A549 (cell line): ENCODE data around the gene SYT1.

ENCODE experiments used
- CHD2 ChIP-seq: fragments of 150-350 bp; IDR thresholded peaks from 2 replicates; pipeline ENCODE4 v1.6.1; 2014; ENCODE audit warnings: low read length; ENCODE audit not compliant: partially characterized antibody
- EHMT2 ChIP-seq: fragments of 200-600 bp; sonication (generic); IDR thresholded peaks from 2 replicates; pipeline ENCODE4 v1.6.1; 2016; ENCODE audit warnings: antibody characterized with exemption, low read depth, mild to moderate bottlenecking, moderate library complexity
- MYC ChIP-seq: IDR thresholded peaks from 2 replicates; pipeline ENCODE4 v1.6.1; 2012; ENCODE audit warnings: mild to moderate bottlenecking, inconsistent platforms, low read length, improper control_type of control experiment, borderline replicate concordance
- PHF8 ChIP-seq: fragments of 200-600 bp; sonication (generic); IDR thresholded peaks from 2 replicates; pipeline ENCODE4 v1.6.1; 2016; ENCODE audit warnings: low read depth, mild to moderate bottlenecking, antibody characterized with exemption, moderate library complexity, borderline replicate concordance
- POLR2A ChIP-seq: IDR thresholded peaks from 2 replicates; pipeline ENCODE4 v1.6.1; 2012; ENCODE audit warnings: mild to moderate bottlenecking, low read length
- POLR2AphosphoS2 ChIP-seq: conservative IDR thresholded peaks from 2 replicates; pipeline ENCODE4 v1.6.1; 2012; ENCODE audit warnings: low read length, improper control_type of control experiment, inconsistent platforms
- RFX5 ChIP-seq: fragments of 450-650 bp; IDR thresholded peaks from 2 replicates; pipeline ENCODE4 v1.7.1; 2014; ENCODE audit warnings: antibody characterized with exemption, mild to moderate bottlenecking, moderate library complexity
- SMC3 ChIP-seq: fragments of >200 bp; sonication (Bioruptor Twin); formaldehyde crosslinking; IDR thresholded peaks from 3 replicates; pipeline ENCODE4 v1.6.1; 2018; ENCODE audit warnings: inconsistent platforms
- TF ChIP-seq, protein P1 (sequence below): fragments of >200 bp; sonication (Bioruptor Twin); formaldehyde crosslinking; IDR thresholded peaks from 3 replicates; pipeline ENCODE4 v1.5.1; 2016

DNA sequence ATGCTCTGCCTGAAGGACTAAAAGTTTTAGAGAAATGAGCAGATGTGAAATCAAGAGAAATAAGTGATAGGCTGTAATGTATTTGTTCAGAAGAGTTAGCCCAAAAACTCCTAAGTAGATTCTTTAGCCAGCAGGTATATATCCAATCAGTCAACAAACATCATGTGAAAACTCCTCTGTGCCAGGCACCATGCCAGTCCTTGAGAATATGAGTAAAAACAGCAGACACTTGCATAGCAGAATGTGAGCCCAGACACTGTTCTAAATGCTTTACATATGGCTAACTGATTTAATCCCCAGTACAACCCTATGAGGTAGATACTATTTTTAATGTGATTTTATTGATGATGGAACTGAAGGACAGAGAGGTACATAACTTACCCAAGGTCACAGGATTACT, 496.4 kb downstream of the SYT1 start:
- TF ChIP-seq PHF8 (no peak), RFX5 (no peak), EHMT2 (no peak), CHD2 (no peak), POLR2A (no peak), POLR2AphosphoS2 (no peak), SMC3 (no peak), MYC (no peak)
- TF ChIP-seq, protein P1, sequence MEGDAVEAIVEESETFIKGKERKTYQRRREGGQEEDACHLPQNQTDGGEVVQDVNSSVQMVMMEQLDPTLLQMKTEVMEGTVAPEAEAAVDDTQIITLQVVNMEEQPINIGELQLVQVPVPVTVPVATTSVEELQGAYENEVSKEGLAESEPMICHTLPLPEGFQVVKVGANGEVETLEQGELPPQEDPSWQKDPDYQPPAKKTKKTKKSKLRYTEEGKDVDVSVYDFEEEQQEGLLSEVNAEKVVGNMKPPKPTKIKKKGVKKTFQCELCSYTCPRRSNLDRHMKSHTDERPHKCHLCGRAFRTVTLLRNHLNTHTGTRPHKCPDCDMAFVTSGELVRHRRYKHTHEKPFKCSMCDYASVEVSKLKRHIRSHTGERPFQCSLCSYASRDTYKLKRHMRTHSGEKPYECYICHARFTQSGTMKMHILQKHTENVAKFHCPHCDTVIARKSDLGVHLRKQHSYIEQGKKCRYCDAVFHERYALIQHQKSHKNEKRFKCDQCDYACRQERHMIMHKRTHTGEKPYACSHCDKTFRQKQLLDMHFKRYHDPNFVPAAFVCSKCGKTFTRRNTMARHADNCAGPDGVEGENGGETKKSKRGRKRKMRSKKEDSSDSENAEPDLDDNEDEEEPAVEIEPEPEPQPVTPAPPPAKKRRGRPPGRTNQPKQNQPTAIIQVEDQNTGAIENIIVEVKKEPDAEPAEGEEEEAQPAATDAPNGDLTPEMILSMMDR = no peak
